IPS-NIHi11 (cell line): ENCODE data around the gene SLC25A11.

Experiments used
- DNase-seq: peaks from one replicate; pipeline ENCODE4 v3.0.0; 2012; ENCODE audit warnings: mixed read lengths, low spot score

The SLC25A11 gene

DNA sequence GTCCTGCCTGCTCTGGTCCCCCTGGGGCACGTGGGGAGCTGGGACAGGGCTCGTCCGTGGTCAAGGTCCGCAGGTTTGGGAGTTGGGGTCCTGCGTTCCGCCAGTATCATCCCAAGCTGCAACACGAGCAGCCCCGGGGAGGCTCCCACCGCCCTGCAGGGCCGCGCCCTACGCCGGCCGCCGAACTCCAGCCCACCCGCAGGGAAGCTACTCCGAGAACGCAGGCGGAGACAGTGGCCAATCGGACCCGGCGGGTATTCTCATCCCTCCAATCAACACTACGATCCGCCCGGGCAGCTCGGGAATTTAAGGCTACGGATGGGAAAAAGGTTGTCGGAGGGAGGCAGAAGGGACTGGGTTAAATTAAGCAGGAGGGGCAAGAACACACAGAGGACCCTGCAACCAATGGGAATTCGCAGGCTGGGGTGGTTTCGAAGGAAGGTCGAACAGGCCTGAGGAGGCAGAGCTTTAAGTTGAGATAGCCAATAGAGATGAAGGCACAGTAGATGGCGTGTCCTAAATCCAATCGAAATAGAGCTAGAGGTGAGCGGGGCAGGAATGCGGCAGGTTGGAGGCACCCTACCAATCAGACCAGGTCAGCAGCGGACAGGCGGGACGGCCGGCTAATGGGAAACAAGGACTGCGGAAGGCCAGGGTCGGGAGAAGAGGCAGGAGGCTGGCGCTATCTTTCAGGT is 27.1 kb upstream of the SLC25A11 start:
- DNase-seq: peak; percentile 94

GRCh38 chr17:4965311-4965986 is 25.6 kb upstream of the SLC25A11 start:
- DNase-seq: no peak

DNA sequence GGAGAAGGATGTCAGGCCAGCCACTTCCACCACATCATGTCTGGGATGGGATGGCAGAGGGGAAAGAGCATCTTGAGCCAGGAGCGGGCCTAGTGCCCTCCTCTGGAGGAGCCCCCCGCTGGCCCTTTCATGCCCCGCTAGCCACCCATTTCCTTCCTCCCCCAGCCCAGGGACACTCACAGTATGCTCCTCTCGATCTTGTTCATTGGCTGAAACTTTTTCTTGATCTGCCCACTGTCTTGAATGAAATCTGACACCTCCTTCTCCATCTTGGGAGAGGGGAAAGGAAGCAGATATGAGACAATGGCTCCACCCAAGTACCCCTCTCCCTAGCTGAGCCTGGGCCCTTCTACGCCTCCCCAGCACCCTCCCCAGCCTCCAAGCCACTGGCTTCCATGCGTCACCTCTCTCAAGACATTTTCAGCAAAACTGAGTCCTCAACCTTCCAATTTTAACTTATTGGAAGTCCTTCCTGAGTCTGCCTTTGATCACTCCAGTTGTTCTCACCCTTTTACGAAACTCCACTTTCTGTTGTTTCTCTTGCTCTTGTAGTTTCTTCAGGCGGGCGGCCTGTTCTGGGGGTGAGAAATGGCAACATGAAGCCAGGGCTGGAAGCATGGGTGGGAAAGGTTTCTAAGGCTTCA is 20.6 kb upstream of the SLC25A11 start:
- DNase-seq: no peak

DNA sequence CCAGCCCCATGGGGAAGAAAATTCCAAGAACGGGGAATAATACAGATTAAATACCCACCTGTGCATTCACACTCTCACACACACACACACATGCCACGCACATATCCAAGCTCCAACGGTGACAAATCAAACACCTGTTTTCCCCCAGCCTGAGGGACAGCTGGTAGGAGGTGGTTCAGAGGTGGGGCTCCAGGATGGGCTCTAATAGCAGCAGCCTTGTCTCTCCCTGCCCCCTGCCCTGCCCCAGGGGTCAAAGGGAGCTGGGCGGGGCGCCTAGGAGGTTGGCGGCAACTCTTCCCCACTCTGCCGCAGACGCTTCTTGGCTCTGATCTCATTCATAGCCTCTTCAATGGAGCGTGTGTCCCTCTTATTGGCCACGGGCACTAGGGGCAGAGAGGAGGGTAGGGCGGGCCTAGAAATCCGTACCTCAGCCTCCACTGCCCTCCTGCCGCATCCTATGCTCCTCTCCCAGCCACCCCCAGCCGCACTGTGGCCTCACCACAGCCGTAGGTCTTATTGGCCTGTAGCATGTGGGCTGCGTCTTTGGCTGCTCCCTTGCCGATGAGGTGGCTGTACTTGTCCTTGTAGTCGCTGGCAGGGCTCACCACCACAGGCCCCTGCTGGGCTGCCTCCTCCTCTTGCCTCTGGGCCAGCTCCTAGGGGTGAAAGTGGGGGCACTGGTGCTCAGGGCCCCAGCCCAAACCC is 19.6 kb upstream of the SLC25A11 start:
- no peak for DNase-seq

DNA sequence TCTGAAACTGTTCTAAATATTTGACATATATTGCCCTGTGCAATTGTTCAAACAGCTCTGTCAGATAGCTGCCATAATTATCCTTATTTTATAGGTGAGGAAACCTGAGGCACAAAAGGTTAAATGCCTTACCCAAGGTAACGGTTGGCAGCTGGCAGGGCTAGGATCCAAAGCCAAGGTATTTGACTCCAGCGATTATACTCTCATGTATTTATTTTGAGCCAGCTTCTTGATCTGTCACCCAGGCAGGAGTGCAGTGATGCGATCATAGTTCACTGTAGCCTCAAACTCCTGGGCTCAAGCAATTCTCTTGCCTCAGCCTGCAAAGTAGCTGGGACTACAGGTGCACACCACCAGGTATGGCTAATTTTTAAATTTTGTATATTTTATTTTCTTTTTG is 18.3 kb upstream of the SLC25A11 start:
- no peak for DNase-seq

- DNase-seq: no peak
These were observed 16.7 kb upstream of the SLC25A11 start for GRCh38 chr17:4956493-4957061.

DNA sequence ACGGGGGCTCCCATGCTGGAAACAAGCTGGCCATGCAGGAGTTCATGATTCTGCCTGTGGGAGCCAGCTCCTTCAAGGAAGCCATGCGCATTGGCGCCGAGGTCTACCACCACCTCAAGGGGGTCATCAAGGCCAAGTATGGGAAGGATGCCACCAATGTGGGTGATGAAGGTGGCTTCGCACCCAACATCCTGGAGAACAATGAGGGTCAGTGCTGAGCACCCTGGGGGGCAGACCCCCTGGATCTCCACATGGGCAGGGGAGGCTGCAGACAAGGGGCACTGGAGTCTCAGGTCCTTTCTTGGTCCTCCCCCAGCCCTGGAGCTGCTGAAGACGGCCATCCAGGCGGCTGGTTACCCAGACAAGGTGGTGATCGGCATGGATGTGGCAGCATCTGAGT is 15.2 kb upstream of the SLC25A11 start:
- no peak for DNase-seq

- no peak for DNase-seq
These were observed 13.7 kb upstream of the SLC25A11 start for GRCh38 chr17:4953451-4953961.

DNA sequence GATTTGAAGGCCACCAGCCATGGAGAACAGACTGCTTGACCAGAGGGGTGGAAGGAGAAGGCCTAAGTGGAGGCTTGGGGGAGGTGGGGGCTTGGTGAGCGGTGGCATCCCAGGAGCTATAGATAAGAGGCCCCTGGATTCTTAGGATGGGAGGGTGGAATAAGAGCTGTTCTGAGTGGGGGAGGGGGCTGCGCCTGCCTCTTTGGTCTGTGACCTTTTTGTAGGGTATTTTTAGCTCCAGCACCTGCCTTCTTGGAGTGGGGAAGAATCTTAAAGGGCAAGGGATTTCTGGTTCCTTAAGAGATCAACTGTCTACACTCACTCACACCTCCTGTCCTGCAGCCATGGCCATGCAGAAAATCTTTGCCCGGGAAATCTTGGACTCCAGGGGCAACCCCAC is 11.6 kb upstream of the SLC25A11 start:
- DNase-seq: no peak

- no peak for DNase-seq
These were observed 10.9 kb upstream of the SLC25A11 start, which contains the start of gene ENO3 for GRCh38 chr17:4950746-4951204. ENO3 (plus strand) TSS chr17:4951119; CDS start chr17:4951830, 711 bp downstream.

DNA sequence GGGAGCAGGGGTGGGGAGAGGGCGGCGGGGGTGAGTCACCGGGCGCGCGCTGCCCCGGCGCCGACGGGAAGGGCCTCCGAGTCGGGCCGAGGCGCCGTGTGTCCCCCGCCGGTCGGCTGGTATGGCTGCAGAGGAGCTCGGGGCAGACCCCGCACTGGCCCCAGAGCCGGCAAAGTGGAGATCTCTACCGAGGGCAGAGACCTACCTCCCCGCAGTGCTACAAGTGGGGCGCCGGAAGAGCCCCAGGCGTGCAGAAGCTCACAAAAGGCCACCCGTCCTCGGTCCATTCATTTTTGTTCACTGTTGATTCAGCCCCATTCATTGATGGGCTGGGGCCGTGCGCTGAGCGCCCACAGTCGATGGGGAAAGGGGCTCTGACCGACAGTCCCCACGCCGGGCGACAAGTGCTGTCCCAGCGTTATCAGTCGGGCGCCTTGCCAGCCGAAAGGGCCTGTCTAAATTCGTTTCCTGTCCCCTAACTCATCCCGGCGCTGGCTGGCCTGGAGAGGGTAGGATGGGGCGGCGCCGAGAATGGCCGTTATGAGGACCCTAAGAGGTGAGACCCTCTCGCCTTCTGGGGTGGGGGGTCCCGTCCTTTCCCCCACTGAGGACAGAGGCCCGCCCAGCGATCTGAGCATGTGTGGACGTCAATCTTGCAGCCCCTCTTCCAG is 10.4 kb upstream of the SLC25A11 start:
- peak; percentile 83 for DNase-seq

- peak; percentile 56 for DNase-seq
These were observed 9.7 kb upstream of the SLC25A11 start for GRCh38 chr17:4949321-4950074.

- peak; percentile 92 for DNase-seq
These were observed 9.1 kb upstream of the SLC25A11 start for GRCh38 chr17:4948931-4949320.

DNA sequence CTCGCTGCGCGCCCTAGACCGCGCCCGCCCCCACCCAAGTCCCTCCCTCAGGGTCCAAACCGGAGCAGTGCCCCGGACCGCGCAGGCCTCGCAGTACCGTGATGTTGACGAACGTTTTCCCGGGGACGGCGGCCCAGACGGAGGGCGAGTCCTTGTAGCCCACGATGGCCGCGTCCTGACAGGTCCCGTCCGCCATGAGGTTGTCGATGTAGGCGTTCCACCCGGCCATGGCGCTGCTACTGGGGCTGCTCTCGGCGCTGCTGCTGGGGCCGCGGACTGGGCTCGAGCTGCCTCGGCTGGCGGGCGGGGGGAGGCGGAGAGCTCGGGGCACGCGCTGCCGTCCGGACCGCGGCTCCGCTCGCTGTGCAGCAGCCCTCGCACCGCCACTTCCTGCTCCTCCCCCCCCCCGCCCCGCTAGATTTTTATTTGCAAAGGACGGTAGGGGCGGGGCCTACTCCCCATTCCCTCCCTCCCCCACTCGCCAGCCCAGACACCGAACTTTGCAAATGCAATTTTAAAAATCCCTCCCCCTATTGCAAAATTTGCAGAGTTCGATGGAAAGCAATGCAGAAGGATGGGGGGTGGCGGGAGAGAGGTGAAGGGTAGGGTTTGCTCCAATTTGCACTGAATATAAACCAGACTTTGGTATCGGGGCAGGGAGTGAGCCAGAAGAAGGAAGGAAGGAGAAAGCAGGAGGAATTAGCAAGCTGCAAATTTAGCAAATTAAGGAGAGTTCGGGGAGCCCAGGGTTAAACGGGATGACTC is 8.5 kb upstream of the SLC25A11 start, which contains the start of gene PFN1:
Gene PFN1 (minus strand): TSS at position 365 of the 765 bp plus-strand sequence. CDS start 136 bp downstream, at position 229.
- DNase-seq: peak; percentile 82

DNA sequence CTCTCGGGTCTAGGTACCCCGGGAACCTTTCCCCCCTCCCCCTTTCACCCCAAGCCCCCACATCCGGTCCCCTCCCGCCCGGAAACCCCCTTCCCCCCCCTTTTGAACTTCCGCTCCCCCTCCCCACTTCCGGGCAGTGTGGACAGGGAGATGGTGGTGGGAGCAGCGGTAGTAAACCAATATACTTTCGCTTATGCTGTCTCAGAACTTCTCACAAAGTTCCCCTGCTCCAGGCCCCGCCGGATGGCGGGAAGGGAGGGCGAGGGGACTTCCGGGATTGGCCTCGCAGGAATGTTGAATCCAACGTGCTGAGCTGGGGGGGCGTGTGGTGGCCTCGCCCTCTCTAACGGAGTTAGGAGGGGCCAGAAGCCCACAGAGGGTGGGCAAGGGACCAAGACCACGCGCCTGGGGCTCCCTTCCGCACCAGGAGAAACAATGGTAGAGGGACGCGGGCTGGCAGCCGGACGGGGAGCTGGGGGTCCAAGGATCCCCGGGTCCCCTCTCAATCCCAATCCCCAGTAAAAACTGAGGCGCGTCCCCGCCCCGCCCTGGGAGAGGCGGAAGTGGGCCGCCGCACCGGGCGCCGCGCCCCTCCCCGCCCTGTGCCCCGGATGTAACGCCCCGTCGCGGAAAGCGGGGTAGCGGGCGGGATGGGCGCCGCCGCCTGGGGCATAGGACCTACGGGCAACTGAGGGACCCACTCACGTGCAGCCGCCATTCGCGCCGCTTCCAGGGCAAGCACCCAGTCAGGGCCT is 7.7 kb upstream of the SLC25A11 start:
- peak; percentile 62 for DNase-seq

DNA sequence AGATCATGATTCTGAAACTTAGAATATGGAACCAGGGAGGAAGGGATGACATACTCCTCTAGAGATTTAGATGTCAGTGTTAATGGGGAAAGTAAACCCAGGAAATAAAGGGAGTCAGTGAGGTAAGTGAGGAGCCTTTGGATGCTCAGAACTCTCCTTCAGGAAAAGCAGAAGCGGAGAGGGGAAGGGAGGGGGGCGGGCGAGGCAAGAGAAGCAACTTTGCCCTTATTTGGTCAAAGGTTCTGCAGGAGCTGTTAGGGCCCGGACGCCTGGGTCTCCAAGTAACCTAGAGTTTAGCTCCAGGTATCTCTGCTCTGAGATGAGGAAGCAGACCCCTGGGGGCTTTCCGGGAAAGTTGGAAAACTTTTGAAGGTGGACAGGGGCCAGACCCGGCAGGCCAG is 7.2 kb upstream of the SLC25A11 start:
- DNase-seq: no peak

- no peak for DNase-seq
These were observed 6.6 kb upstream of the SLC25A11 start for GRCh38 chr17:4946312-4946976.

GRCh38 chr17:4945944-4946280 is 6.1 kb upstream of the SLC25A11 start:
- no peak for DNase-seq
